ENCODE results near the gene THAP2. TPM values are rescaled to one million over a fixed set of nuclear protein-coding genes. Genes with fewer than 3 reads are reported as not detected.
A peak's percentile ranks its signal among the peaks of the same experiment; 100 is the strongest.

Gene THAP2
- total and polyA plus RNA-seq, 12 donors = 2.3 to 9.7 (median 6.1) TPM

- DNase-seq (peak in 1 of 2 donors; percentile 11), ATAC-seq (peak in 7 of 8 donors; percentile 23 to 65 (median 37))
- peaks cover 0 to 9% (median 0%) of the 10 kb centered on the region in 9 donors for H3K4me1 ChIP-seq
- intact Hi-C loops (cut with DNase I) = loop anchor here in 4 of 10 donors (5.0 kb wide), 2 partner anchors 108 to 222 kb away; no protein-coding TSS in a partner anchor
- 61 to 64% methylated on average over 2 of the region's 2 CpGs for WGBS, 2 donors
- no peak overlapping the region for H3K4me3 ChIP-seq
- TF ChIP-seq CTCF (IDR thresholded peaks at IDR 0.05) = peak in 3 of 9 donors; percentile 13 to 19 (median 19)
- no peak overlapping the region for H3K27ac ChIP-seq
- no peaks in the 10 kb centered on the region for H3K9me3 ChIP-seq
- peaks cover 0 to 100% (median 51%) of the 10 kb centered on the region in 9 donors for H3K36me3 ChIP-seq
- H3K27me3 ChIP-seq = no peaks in the 10 kb centered on the region
Observed at GRCh38 chr12:71639341-71639760, 24.8 kb upstream of the THAP2 start.

GRCh38 chr12:71640316-71640715 lies 23.8 kb upstream of the THAP2 start:
- ATAC-seq = no peak
- Histone ChIP-seq H3K4me3 (no peak overlapping the region), H3K27ac (no peak overlapping the region), H3K36me3 (peaks cover 0 to 100% (median 50%) of the 10 kb centered on the region in 9 donors), H3K4me1 (peaks cover 0 to 10% (median under 1%) of the 10 kb centered on the region in 9 donors), H3K9me3 (no peaks in the 10 kb centered on the region), H3K27me3 (no peaks in the 10 kb centered on the region)
- DNase-seq = no peak
- intact Hi-C loops (cut with DNase I) = loop anchor here in 2 of 10 donors (5.0 to 10.0 kb wide), 2 partner anchors 104 to 107 kb away; no protein-coding TSS in a partner anchor
- WGBS, 2 donors = 98 to 99% methylated on average over 2 of the region's 2 CpGs
- no peak for TF ChIP-seq CTCF (IDR thresholded peaks at IDR 0.05)

DNA sequence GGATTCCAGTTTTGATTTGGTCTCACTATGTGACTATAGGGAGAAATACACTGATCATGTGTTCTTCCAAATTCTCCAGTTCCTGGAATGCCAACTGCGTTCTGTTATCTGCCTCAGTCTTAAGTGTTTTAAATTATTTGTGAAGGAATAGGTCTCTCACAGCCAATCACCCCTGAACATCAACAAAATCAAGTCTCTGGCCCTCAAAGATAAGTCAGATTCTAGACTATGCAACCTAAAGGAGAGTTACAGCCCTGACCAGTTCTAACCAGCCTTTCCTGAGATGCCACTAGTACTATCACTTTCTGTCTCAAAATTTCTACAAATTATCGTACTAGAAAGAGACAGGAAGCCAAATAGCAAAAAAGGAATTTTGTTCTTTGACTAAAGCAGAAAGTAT lies 22.7 kb upstream of the THAP2 start:
- no peak for TF ChIP-seq CTCF (IDR thresholded peaks at IDR 0.05)
- Histone ChIP-seq H3K27me3 (no peaks in the 10 kb centered on the region), H3K9me3 (no peaks in the 10 kb centered on the region), H3K4me3 (no peak overlapping the region), H3K36me3 (peaks cover 0 to 100% (median 40%) of the 10 kb centered on the region in 9 donors), H3K27ac (no peak overlapping the region), H3K4me1 (peaks cover 0 to 19% (median 6%) of the 10 kb centered on the region in 9 donors)
- ATAC-seq (no peak), DNase-seq (no peak)
- WGBS, 2 donors = 65 to 72% methylated on average over 2 of the region's 2 CpGs
- intact Hi-C loops (cut with DNase I) = loop anchor here in 2 of 10 donors (5.0 to 10.0 kb wide), 2 partner anchors 103 to 106 kb away; no protein-coding TSS in a partner anchor

GRCh38 chr12:71642264-71642663 lies 21.8 kb upstream of the THAP2 start:
- peaks cover 0 to 100% (median 44%) of the 10 kb centered on the region in 9 donors for H3K36me3 ChIP-seq
- H3K27me3 ChIP-seq = no peaks in the 10 kb centered on the region
- 83 to 85% methylated on average over 2 of the region's 2 CpGs for WGBS, 2 donors
- DNase-seq = no peak
- no peaks in the 10 kb centered on the region for H3K9me3 ChIP-seq
- ATAC-seq = no peak
- intact Hi-C loops (cut with DNase I) = loop anchor here in 2 of 10 donors (5.0 to 10.0 kb wide), 2 partner anchors 103 to 105 kb away; no protein-coding TSS in a partner anchor
- no peak overlapping the region for H3K4me3 ChIP-seq
- TF ChIP-seq CTCF (IDR thresholded peaks at IDR 0.05) = no peak
- no peak overlapping the region for H3K27ac ChIP-seq
- H3K4me1 ChIP-seq = peaks cover 0 to 20% (median 6%) of the 10 kb centered on the region in 9 donors

Measured in heart right ventricle (tissue), 16 donors.